Stimulated activated CD4-positive, alpha-beta T cell treated with anti-CD3 and anti-CD28 coated beads, Interleukin-2, amount 100 ng/mL, for 48 hours (primary cell): Measurements from ENCODE around the gene DLGAP1.

Experiments used
- DNase-seq, 2 donors: peaks; one replicate each; pipeline ENCODE4 v3.0.0-alpha.2; 2020

The DLGAP1 gene

GRCh38 chr18:3649633-3650426, 805.3 kb downstream of the DLGAP1 start:
- DNase-seq: no peak

- no peak for DNase-seq
Observed at GRCh38 chr18:3649135-3649632, 805.9 kb downstream of the DLGAP1 start.

GRCh38 chr18:3648641-3649040, 806.5 kb downstream of the DLGAP1 start:
- DNase-seq: no peak

- DNase-seq: no peak
Observed at GRCh38 chr18:3648200-3648599, 806.9 kb downstream of the DLGAP1 start.

DNA sequence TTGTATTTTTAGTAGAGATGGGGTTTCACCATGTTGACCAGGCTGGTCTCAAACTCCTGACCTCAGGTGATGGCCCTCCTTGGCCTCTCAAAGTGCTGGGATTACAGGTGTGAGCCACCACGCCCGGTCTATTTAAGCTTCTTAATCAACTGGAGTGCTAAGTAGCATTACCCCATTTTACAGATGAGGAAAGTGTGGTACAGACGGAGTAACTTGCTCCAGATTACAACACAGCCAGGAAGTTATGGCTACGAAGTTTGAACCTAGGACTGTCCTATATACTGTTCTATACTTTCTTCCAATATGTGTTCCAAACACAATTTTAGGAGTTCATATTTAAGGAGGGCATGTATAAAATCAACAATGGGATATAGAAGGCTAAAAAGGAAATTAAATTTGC, 807.5 kb downstream of the DLGAP1 start:
- DNase-seq: no peak

- no peak for DNase-seq
Observed at GRCh38 chr18:3645384-3646156, 809.5 kb downstream of the DLGAP1 start.

DNA sequence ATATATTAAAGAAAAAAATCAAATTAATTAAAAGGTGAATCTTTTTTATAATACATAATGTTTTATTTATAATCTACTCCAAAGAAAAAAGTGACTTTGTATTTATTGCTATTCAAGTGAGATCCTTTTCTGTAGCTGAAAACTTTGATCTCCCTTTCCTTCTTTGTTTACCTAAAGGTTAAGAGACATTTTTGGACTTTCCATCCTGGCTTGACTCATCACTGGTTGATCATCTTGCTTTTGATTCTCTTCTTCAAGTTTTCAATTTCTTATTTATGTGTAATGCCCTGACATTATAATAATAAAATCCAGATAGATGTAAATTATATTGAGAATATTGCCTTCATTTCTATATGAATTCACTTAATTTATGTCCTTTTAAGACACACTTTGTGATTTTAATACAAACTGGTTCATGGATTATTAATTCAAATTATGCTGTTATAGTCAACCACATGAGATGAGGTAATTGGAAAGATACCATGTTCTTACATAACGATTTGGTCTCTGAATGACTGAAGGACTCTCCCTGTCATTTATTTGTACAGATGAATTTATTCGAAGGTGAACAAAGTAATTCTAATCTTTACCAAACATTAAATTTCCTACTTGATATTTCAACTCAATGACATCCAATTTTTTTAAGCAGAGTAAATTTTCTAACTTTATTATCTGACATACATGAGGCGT, 820.7 kb downstream of the DLGAP1 start:
- no peak for DNase-seq

DNA sequence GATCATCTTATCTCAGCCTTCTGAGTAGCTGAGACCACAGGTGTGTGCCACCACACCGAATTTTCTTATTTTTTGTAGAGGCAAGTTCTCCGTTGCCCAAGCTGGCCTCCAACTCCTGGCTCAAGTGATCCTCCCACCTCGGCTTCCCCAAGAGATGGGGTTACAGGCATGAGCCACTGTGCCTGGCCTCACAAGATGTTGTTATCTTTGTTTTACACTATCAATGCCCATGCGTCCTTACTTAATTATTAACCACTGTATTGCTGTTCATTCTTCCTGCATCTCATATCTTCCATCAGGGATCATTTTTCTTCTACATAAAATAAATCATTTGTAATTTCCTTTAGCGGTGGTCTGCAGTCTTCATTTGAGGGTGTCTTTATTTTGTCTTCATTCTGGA, 823.2 kb downstream of the DLGAP1 start:
- no peak for DNase-seq

- no peak for DNase-seq
Observed at GRCh38 chr18:3626929-3627458, 828.1 kb downstream of the DLGAP1 start.

DNA sequence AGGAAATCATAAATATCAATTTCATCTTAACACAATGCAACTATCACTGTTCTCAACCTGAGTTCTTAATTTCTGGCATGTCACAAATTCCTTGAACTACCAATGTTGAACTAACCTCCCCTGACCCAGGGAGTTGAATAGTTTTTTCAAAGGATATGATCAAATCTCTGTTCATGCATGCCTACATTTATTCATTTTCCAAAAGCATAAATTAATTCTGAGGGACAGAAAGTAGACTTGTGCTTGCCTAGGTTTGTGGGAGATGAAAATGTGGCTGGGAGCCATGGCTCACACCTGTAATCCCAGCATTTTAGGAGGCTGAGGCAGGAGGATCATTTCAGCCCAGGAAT, 829.4 kb downstream of the DLGAP1 start:
- DNase-seq: no peak

DNA sequence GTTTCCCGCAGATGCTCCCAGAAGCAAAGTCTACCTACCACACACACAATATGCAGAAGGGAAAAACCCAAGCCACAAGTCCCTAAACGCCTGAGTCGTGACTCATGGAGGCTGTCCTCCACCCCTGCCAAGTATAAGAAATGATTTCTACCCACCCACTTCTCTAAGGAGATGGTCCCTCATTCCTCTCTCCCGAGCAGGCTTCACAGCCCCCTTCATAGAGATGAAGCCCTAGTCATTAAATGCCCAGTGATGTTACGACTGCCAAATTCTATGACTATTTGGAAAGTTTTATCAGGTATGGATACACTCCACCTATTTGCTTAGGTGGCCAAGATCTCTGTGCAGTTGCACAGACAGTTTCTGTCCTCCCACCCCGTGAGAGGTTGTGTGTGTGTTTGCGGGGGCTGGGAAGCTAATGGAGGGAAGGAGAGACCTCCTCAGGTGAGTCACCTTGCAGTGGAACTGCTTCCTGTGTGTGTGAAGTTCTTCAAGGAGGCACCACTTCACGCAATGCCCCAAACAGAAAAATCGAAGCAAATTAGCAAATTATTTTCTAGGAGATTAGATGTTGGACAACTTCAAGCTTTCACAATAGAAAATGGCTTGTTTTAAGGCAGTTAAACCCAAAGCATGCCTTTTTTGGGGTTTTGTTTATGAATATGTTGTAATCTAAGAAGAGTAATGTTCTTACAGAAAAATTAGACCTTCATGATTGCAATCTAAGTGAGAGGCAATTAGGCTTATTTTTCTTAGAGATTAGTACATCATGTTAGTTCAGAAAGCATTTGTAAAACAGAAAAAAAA, 830.0 kb downstream of the DLGAP1 start:
- peak in 1 of 2 donors; percentile 48 for DNase-seq

- no peak for DNase-seq
Observed at GRCh38 chr18:3624546-3624934, 830.6 kb downstream of the DLGAP1 start.

DNA sequence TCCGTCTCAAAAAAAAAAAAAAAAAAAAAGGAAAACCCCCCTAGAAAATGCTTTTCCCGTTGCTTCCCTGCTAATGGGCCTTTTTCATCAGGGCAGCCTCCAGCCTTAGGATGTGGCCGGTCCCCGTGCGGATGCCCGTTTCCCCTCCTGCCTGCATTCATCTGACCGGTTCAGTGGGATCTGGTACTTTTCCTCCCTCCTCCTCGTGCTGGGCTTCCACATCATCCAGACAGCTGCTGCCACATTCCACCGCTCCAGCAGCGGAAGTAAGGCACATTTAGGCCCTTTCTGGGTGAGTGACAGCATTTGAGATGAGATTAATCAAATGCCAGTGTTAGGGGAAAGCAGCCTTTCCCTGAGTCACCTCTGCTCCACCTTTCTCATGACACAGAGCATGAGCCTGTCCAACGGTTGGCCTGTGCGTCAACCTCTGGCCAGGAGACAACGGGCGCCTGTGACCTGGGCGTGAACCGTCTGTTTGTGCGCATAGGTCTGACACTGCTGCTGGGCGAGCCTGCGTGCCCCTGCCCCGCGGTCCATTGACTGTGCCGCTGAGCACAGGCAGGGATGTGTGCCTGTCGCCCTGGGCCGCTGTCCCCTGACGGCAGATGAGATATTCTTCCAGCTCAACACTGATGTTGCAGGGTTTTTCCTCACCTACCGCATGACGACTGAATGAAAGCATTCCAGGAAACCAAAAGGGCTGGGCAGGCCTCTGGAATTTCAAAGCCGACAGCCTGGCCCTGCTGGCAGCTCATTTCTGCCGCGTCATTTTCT, 831.1 kb downstream of the DLGAP1 start:
- DNase-seq: no peak

DNA sequence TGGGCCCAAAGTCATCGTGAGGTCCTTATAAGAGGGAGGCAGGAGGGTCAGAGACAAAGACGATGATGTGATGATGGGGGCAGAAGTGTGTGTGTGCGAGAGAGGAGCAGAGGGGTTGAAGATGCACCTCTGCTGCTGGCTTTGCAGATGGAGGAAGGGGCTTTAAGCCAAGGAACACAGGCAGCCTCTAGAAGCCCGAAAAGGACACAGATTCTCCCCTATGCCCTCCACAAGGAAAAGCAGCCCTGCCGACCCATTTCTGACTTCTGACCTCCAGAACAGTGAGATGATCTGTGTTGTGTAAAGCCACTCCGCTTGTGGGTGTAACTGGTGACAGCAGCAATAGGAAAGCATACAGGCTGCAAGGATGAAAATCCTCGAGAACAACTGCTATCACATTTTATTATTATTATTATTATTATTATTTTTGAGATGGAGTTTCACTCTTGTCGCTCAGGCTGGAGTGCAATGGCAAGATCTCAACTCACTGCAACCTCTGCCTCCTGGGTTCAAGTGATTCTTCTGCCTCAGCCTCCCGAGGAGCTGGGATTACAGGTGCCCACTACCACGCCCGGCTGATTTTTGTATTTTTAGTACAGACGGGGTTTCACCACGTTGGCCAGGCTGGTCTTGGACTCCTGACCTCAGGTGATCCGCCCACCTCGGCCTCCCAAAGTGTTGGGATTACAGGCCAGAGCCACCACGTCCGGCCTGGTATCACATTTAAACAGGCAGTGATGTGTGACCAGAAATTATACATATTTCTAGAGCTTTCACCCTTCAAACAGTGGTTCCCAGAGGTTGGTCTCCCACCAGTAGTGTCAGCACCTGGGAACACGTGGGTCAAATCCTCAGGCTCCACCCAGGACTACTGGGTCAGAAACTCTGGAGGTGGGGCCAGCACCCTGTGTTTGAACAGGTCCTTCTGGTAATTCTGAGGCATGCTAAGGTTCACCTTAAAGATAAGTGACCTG, 834.7 kb downstream of the DLGAP1 start:
- no peak for DNase-seq

DNA sequence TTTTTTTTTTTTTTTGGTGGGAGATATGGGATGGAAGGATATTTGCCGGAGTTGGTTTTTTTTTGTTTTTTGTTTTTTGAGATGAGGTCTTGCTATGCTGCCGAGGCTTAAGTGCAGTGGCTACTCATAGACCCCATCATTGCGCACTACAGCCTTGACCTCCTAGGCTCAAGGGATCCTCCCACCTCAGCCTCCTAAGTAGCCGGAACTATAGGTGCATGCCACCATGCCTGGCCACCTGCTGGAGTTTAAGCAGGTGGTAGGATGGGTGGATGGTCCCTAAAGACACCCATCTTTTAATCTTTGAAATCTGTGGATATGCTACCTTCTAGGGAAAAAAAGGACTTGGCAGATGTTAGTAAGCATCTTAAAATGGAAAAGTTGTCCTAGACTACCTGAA, 835.4 kb downstream of the DLGAP1 start:
- no peak for DNase-seq

DNA sequence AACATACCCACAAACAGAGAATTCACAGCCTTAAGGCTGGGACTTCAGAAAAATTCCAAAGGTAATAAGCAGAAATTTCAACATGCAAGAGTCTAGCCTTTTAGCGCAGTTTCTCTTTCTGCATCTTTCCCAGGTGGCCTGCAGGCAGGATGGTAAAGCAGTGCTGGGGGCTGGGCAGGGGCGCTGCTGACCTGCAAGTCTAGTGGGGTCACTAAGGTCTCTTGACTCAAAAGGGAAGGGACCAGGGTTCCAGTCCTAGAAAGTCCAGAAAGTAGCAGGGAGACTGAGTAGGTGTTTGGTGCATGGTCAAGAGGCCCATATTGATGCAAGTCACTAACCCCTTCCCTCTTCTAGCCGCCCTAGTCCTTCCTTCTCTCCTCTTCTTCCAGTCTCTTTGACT, 835.9 kb downstream of the DLGAP1 start:
- no peak for DNase-seq

- no peak for DNase-seq
Observed at GRCh38 chr18:3616744-3617143, 838.4 kb downstream of the DLGAP1 start.

DNA sequence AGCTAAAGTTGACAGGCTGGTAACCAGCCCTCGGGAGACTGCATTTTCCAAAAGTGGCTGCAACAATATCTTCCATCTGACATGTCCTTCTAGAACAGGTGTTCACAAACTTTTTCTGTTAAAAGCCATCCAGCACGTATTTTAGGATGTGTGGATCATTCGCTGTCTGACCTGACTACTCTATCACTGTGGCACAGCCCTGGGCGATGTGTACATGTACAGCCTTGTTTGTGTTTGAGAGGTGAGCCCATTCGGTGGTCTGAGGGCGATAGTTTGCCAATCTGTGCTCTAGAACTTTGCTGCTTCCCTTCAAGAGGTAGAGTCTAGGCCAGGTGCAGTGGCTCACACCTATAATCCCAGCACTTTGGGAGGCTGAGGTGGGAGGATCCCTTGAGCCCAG, 839.0 kb downstream of the DLGAP1 start:
- DNase-seq: no peak

DNA sequence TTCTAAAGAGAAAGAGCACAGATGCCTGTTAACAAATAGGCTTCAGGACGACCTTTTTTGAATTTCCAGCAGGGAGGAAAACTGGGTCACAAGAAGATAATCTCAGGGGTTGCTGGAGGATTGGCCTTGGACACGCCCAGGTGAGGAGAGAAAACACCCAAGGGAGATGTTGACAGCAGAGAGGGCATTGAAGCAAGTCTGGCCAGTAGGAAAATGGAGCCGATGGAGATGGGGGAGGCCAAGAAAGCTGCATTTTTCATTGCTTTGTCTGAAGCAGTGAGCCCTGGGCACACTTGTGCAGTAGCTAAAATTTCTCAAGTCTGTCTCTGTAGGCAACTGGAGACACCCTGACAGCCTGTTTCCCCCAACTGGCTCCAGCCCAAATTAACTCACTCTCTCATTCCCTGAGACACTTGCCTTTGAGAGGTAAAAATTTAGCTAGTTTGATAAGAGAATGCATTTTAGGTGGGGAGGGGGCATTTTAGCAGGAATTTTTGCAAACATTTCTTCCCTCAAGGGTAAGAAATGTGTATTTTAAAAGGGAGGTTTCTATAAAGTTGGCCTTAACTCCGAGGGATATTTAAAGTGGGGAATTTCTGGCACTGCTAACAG, 839.6 kb downstream of the DLGAP1 start:
- no peak for DNase-seq

- DNase-seq: no peak
Observed at GRCh38 chr18:3612315-3612714, 842.8 kb downstream of the DLGAP1 start.
